ENCODE data around the gene SGIP1. TPM values are rescaled to one million over a fixed set of nuclear protein-coding genes. Genes with fewer than 3 reads are reported as not detected.

The SGIP1 gene
- total and polyA plus RNA-seq, 2 donors (not counting 3 experiments of a cell fraction or from before 2014, with no cell fraction given): 30.9 to 68.9 TPM

- ChIA-PET POLR2A (no interaction called here), CTCF (interaction anchor here (4.2 to 7.9 kb wide), 2 partner anchors 388 to 452 kb away, joined by 29 to 122 read pairs; no protein-coding TSS in a partner anchor)
- FAIRE-seq (no peak), DNase-seq (ENCODE audit: low read depth, low spot score) (no peak)
- Histone ChIP-seq H3K9me3 (replicated peaks; ENCODE audit: control insufficient read depth, insufficient read depth, low read length) (no peaks in the 10 kb centered on the region), H2AFZ (ENCODE audit: low read depth, low read length) (no peak overlapping the region), H3K4me3 (replicated peaks in 1 of 3; ENCODE audit: insufficient read depth in 1 of 3, low read depth in 1 of 3, low read length in 3 of 3) (no peak overlapping the region), H3K4me2 (ENCODE audit: insufficient read depth, low read length) (no peak overlapping the region), H3K27me3 (ENCODE audit: control insufficient read depth in 2 of 2, insufficient read depth in 2 of 2, low read length in 2 of 2) (no peaks in the 10 kb centered on the region), H3K9me1 (replicated peaks; ENCODE audit: control insufficient read depth, extremely low read depth, insufficient read depth, low read length) (no peaks in the 10 kb centered on the region), H3K27ac (ENCODE audit: insufficient read depth, low read depth, low read length) (no peak overlapping the region), H3K4me1 (ENCODE audit: control insufficient read depth, extremely low read depth, insufficient read depth, low read length) (no peaks in the 10 kb centered on the region), H3K9ac (replicated peaks; ENCODE audit: extremely low read depth, insufficient read depth, low read length) (no peak overlapping the region), H4K20me1 (replicated peaks; ENCODE audit: control insufficient read depth, extremely low read depth, insufficient read depth, low read length) (no peaks in the 10 kb centered on the region), H3K79me2 (ENCODE audit: control insufficient read depth, insufficient read depth, low read length) (no peaks in the 10 kb centered on the region), H3K36me3 (ENCODE audit: control insufficient read depth in 2 of 2, extremely low read depth in 1 of 2, insufficient read depth in 2 of 2, low read length in 2 of 2) (no peaks in the 10 kb centered on the region)
- intact Hi-C loops (cut with micrococcal nuclease): loop anchor here (10.0 kb wide), 1 partner anchor 744 kb away; no protein-coding TSS in a partner anchor
- no TSS peak for BruUV-seq (replicated peaks)
- dilution Hi-C loops (cut with MboI; ENCODE audit: extremely low pct_ligation_motif_present, low sequenced_read_pairs): no loop called here
- TF ChIP-seq MYC (IDR thresholded peaks at IDR 0.05; ENCODE audit: low read depth, low read length): no peak
- no peak for TF ChIP-seq POLR2AphosphoS5 (IDR thresholded peaks at IDR 0.05; ENCODE audit: insufficient read depth, low read depth, low read length)
- TF ChIP-seq POLR2A (IDR thresholded peaks at IDR 0.05; ENCODE audit: low read depth, low read length): no peak
- no peak for TF ChIP-seq CTCF (IDR thresholded peaks at IDR 0.05; ENCODE audit: extremely low read depth in 1 of 2, insufficient read depth in 1 of 2, low read depth in 1 of 2, low read length in 2 of 2)
- TF ChIP-seq JUN (IDR thresholded peaks at IDR 0.05; ENCODE audit: borderline replicate concordance, insufficient read depth, insufficient read length, low read depth): no peak
- no peak for TF ChIP-seq GATA2 (IDR thresholded peaks at IDR 0.05; ENCODE audit: insufficient read depth, insufficient read length, low read depth, low read length)
- TF ChIP-seq MAX (IDR thresholded peaks at IDR 0.05; ENCODE audit: insufficient read depth, insufficient read length): no peak
- no peak for TF ChIP-seq EZH2 (IDR thresholded peaks at IDR 0.05; ENCODE audit: borderline replicate concordance, low read depth, low read length, severe bottlenecking)
- no peak for TF ChIP-seq FOS (IDR thresholded peaks at IDR 0.05; ENCODE audit: borderline replicate concordance, insufficient read depth, low read length)
Measured at GRCh38 chr1:66760506-66760905, 226.6 kb downstream of the SGIP1 start.
